Mucosa of descending colon (tissue), 3 donors: ENCODE measurements around the gene SRSF4. TPM values are rescaled to one million over a fixed set of nuclear protein-coding genes. Genes with fewer than 3 reads are reported as not detected.

Experiments
- ATAC-seq: fragments of 200-7000 bp; cut with Tn5 transposase; one replicate; pipeline ENCODE4 v1.9.1; 2020; ENCODE audit warnings: mild to moderate bottlenecking, moderate library complexity
- DNase-seq, 3 donors: peaks; one replicate each; pipeline ENCODE4 v3.0.0-alpha.2; 2020
- H3K36me3 ChIP-seq: fragments of 200-600 bp; one replicate; pipeline ENCODE4 v1.8.0; 2021; ENCODE audit warnings: low read depth, mild to moderate bottlenecking
- H3K4me1 ChIP-seq: fragments of 200-600 bp; one replicate; pipeline ENCODE4 v1.8.0; 2021; ENCODE audit warnings: low read depth, mild to moderate bottlenecking
- H3K4me3 ChIP-seq: fragments of 200-600 bp; one replicate; pipeline ENCODE4 v1.8.0; 2021; ENCODE audit warnings: mild to moderate bottlenecking
- H3K9me3 ChIP-seq: fragments of 200-600 bp; one replicate; pipeline ENCODE4 v1.8.0; 2021; ENCODE audit warnings: mild to moderate bottlenecking
- CTCF ChIP-seq: fragments of 200-600 bp; IDR thresholded peaks from one replicate; pipeline ENCODE4 v1.8.0; 2022; ENCODE audit warnings: antibody characterized with exemption, mild to moderate bottlenecking
- intact Hi-C, 2 donors: fragments of 100-400 bp; cut with DNase I in 1 of 2; cut with micrococcal nuclease in 1 of 2; formaldehyde crosslinking; loops; one replicate each; pipeline versions ENCODE4 v1.11.0 to v1.11.1; 2022; cut with DNase I, micrococcal nuclease
- total RNA-seq, 3 donors: library from RNA; stranded (reverse); fragmentation: NEBNext Ultra II Directional in 2 of 3; extraction: Animal tissue kit (Norgen Biotek cat#: 25700) in 2 of 3; gene quantifications; one replicate each; pipeline versions ENCODE4 v1.2.1 to v1.2.4, GENCODE V29; 2021 to 2023
- donor health status: DM: no; HTN: no; CAD: no; lungs with moderate emphysema.
- donor health status: DM: no; HTN: no; CAD: no.
- donor health status: DM: no; HTN: yes; CAD: no.

Gene SRSF4
- total RNA-seq, 3 donors from 2014 or later: 63.7 to 140 (median 75.2) TPM

GRCh38 chr1:29208442-29208841, 26.7 kb upstream of the SRSF4 start:
- Histone ChIP-seq H3K36me3 (no peaks in the 10 kb centered on the region), H3K4me3 (no peak overlapping the region), H3K9me3 (no peaks in the 10 kb centered on the region), H3K4me1 (no peaks in the 10 kb centered on the region)
- no peak for TF ChIP-seq CTCF
- no peak for DNase-seq
- intact Hi-C loops: no loop called here
- ATAC-seq: no peak

DNA sequence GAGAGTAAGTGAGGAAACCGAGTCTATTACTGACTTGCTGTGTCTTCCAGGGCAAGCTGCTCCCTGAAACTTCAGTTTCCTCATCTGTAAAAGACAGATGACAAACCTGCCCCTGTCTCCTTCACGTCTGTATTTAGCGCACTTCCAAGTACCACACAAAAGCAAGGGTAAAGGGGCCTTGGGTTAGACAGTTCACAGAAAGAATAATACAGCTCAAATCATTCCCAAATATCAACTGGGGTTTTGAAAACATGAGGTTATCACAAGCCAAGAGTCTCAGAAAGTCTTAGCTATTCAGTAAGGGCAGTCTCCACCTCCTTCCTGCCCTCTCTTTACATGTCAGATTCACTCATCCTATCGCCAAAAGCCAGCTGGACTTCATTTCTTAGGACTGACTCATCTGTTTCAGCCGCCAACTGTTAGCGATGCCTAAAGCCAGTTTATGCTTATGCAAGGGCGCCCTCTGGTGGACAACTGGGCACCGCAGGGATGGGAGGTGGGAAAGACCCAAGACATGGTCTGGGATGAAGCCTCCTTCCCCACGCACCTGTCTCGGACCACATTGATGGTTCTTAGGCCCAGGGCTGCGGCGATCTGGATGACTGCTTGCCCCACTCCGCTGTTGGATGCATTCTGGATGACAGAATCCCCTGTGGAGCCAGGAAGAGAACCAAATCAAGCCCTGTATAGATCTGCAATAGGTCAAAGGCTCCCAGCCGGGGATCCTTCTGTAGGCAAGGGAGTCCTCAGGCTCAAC, 21.1 kb upstream of the SRSF4 start:
- Histone ChIP-seq H3K4me3 (no peak overlapping the region), H3K36me3 (no peaks in the 10 kb centered on the region), H3K9me3 (no peaks in the 10 kb centered on the region), H3K4me1 (peaks cover 10% of the 10 kb centered on the region)
- ATAC-seq (peak; percentile 99), DNase-seq (peak; percentile 90 to 99 (median 94))
- TF ChIP-seq CTCF: peak; percentile 91
- intact Hi-C loops: loop anchor here (5.0 kb wide), 2 partner anchors 315 to 320 kb away; no protein-coding TSS in a partner anchor

GRCh38 chr1:29202053-29202452, 20.4 kb upstream of the SRSF4 start:
- intact Hi-C loops: loop anchor here (5.0 kb wide), 2 partner anchors 315 to 320 kb away; no protein-coding TSS in a partner anchor
- Histone ChIP-seq H3K9me3 (no peaks in the 10 kb centered on the region), H3K4me3 (no peak overlapping the region), H3K36me3 (no peaks in the 10 kb centered on the region), H3K4me1 (peaks cover 10% of the 10 kb centered on the region)
- ATAC-seq (no peak), DNase-seq (no peak)
- no peak for TF ChIP-seq CTCF

- no peak for DNase-seq
- H3K9me3 ChIP-seq: no peaks in the 10 kb centered on the region
- intact Hi-C loops: loop anchor here (5.0 kb wide), 2 partner anchors 314 to 319 kb away; no protein-coding TSS in a partner anchor
- no peak for ATAC-seq
- TF ChIP-seq CTCF: no peak
- peaks cover 10% of the 10 kb centered on the region for H3K4me1 ChIP-seq
- no peak overlapping the region for H3K4me3 ChIP-seq
- H3K36me3 ChIP-seq: no peaks in the 10 kb centered on the region
Observed at GRCh38 chr1:29201595-29202051, 19.9 kb upstream of the SRSF4 start.

DNA sequence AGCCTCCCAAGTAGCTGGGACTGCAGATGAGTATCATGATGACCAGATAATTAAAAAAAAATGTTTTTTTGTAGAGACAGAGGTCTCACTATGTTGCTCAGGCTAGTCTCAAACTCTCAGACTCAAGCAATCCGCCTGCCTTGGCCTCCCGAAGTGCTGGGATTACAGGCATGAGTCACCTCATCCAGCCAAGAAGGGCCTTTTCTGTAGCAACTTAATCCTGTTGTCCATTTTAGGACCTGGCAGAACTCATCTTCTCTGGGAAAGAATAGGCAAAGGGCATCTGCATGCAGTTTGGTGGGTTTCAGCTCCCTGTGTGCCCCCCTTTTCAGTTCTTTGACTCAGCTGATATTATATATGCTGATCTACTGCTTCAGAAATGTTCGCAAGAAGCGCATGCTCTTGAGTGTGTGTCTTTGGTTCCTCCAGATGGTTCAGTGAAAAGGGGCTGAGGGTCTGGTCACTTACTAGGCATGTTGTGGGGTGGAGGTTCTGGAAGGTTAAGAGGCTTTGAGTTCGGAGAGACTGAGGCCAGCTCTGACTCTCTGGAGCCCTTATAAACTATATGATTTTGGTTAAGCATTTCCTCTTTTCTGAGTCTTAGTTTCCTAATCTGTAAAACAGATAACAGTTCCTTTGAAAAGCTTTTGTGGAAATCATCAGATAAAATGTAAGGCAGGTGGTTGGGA, 19.4 kb upstream of the SRSF4 start:
- Histone ChIP-seq H3K4me3 (no peak overlapping the region), H3K4me1 (peaks cover 10% of the 10 kb centered on the region), H3K9me3 (no peaks in the 10 kb centered on the region), H3K36me3 (no peaks in the 10 kb centered on the region)
- DNase-seq (no peak), ATAC-seq (no peak)
- intact Hi-C loops: loop anchor here (5.0 kb wide), 2 partner anchors 314 to 319 kb away; no protein-coding TSS in a partner anchor
- TF ChIP-seq CTCF: no peak
